Measurements from ENCODE around the gene PRKAG2. TPM values are rescaled to one million over a fixed set of nuclear protein-coding genes. Genes with fewer than 3 reads are reported as not detected.
A peak's percentile ranks its signal among the peaks of the same experiment; 100 is the strongest.

PRKAG2 gene
- total and polyA plus RNA-seq, 9 donors, result 9.3 to 37.7 (median 22.6) TPM

GRCh38 chr7:151871904-151872303, 5.0 kb downstream of the PRKAG2 start:
- H3K4me3 ChIP-seq, result no peak overlapping the region
- peaks cover 27% of the 10 kb centered on the region for H3K4me1 ChIP-seq (ENCODE audit: insufficient read depth)
- intact Hi-C loops (cut with DNase I), result loop anchor here in 2 of 4 donors (10.0 kb wide), 2 partner anchors 87 to 153 kb away; partner anchors contain the start of gene GALNT11 (in 1 of the 2)
- H3K9me3 ChIP-seq, result no peaks in the 10 kb centered on the region
- TF ChIP-seq POLR2A (IDR thresholded peaks at IDR 0.05) (no peak), EP300 (IDR thresholded peaks at IDR 0.05) (no peak)
- TF ChIP-seq, protein P1, sequence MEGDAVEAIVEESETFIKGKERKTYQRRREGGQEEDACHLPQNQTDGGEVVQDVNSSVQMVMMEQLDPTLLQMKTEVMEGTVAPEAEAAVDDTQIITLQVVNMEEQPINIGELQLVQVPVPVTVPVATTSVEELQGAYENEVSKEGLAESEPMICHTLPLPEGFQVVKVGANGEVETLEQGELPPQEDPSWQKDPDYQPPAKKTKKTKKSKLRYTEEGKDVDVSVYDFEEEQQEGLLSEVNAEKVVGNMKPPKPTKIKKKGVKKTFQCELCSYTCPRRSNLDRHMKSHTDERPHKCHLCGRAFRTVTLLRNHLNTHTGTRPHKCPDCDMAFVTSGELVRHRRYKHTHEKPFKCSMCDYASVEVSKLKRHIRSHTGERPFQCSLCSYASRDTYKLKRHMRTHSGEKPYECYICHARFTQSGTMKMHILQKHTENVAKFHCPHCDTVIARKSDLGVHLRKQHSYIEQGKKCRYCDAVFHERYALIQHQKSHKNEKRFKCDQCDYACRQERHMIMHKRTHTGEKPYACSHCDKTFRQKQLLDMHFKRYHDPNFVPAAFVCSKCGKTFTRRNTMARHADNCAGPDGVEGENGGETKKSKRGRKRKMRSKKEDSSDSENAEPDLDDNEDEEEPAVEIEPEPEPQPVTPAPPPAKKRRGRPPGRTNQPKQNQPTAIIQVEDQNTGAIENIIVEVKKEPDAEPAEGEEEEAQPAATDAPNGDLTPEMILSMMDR (IDR thresholded peaks at IDR 0.05), result no peak
- H3K36me3 ChIP-seq, result no peaks in the 10 kb centered on the region
- H3K27ac ChIP-seq, result no peak overlapping the region
- no peaks in the 10 kb centered on the region for H3K27me3 ChIP-seq
- no peak for DNase-seq
- 83 to 89% (median 86%) methylated on average over 7 of the region's 7 CpGs for WGBS, 3 donors

DNA sequence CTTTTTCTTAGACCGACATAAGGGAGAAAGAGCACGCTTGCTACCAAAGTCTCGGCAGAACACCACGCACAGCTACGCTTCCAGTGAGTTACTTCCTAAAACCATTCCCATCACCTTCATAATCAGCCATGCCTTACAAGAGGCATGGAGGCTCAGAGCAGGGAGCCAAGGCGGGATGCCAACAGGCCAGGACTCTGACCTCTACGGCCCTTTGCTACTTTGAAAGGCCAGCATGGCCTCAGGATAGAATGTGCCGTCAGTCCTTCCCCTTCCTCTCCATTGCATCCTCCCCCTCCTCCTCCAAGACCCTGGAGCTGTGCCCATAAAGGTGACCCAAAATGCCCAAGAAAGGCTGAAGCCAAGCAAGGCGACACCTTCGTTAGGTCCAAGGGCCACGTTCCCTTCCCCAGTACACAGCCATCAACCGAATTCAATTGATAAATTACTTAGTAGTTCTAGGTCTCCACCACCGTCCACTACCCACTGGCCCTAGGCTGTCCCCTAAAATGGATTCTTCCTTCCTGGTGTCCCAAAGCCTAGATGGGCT, 5.7 kb downstream of the PRKAG2 start:
- intact Hi-C loops (cut with DNase I), result loop anchor here in 2 of 4 donors (10.0 kb wide), 2 partner anchors 86 to 154 kb away; partner anchors contain the start of gene GALNT11 (in 1 of the 2)
- Histone ChIP-seq H3K36me3 (no peaks in the 10 kb centered on the region), H3K27me3 (no peaks in the 10 kb centered on the region), H3K9me3 (no peaks in the 10 kb centered on the region), H3K27ac (peak overlapping the region in 1 of 2 donors; percentile 6), H3K4me1 (ENCODE audit: insufficient read depth) (peaks cover 27% of the 10 kb centered on the region), H3K4me3 (no peak overlapping the region)
- DNase-seq, result no peak
- WGBS, 3 donors, result 95 to 98% (median 95%) methylated on average over 13 of the region's 13 CpGs
- TF ChIP-seq, protein P1 (IDR thresholded peaks at IDR 0.05), result no peak
- no peak for TF ChIP-seq POLR2A (IDR thresholded peaks at IDR 0.05)
- no peak for TF ChIP-seq EP300 (IDR thresholded peaks at IDR 0.05)

- TF ChIP-seq EP300 (IDR thresholded peaks at IDR 0.05) (no peak), POLR2A (IDR thresholded peaks at IDR 0.05) (no peak)
- TF ChIP-seq, protein P1 (IDR thresholded peaks at IDR 0.05), result no peak
- Histone ChIP-seq H3K4me1 (ENCODE audit: insufficient read depth) (peaks cover 27% of the 10 kb centered on the region), H3K27ac (peak overlapping the region; percentile 13 to 76), H3K27me3 (no peaks in the 10 kb centered on the region), H3K36me3 (no peaks in the 10 kb centered on the region), H3K9me3 (no peaks in the 10 kb centered on the region), H3K4me3 (no peak overlapping the region)
- 75 to 88% (median 81%) methylated on average over 24 of the region's 24 CpGs for WGBS, 3 donors
- no peak for DNase-seq
- intact Hi-C loops (cut with DNase I), result loop anchor here in 3 of 4 donors (5.0 to 10.0 kb wide), 3 partner anchors 85 to 155 kb away; partner anchors contain the start of gene GALNT11 (in 1 of the 3)
These were observed 6.7 kb downstream of the PRKAG2 start for GRCh38 chr7:151869968-151870918.

DNA sequence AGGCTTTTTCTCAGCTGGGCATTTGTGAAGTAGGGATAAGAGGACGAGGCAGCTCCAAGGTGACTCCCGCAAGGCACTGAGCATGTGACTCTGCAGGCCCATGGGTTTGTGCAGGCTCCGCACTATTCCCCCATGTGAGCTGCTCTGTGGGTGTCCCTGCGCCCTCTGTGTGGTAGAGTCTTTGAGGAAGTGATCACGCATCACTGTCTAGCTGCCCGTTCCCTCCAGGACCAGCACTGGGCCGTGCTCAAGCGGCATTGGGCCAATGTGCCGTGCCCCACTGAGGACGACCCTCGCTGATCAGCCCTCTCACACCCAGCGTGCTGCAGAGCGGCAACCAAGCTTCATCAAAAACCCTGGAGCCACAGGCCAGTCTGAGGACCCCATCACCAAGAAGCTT, 7.5 kb downstream of the PRKAG2 start:
- Histone ChIP-seq H3K36me3 (no peaks in the 10 kb centered on the region), H3K27me3 (no peaks in the 10 kb centered on the region), H3K9me3 (no peaks in the 10 kb centered on the region), H3K27ac (peak overlapping the region; percentile 32 to 76), H3K4me3 (no peak overlapping the region), H3K4me1 (ENCODE audit: insufficient read depth) (peaks cover 27% of the 10 kb centered on the region)
- peak in 1 of 5 donors; percentile 25 for DNase-seq
- TF ChIP-seq POLR2A (IDR thresholded peaks at IDR 0.05), result no peak
- TF ChIP-seq EP300 (IDR thresholded peaks at IDR 0.05), result no peak
- TF ChIP-seq, protein P1 (IDR thresholded peaks at IDR 0.05), result no peak
- 73 to 86% (median 76%) methylated on average over 13 of the region's 13 CpGs for WGBS, 3 donors
- intact Hi-C loops (cut with DNase I), result loop anchor here in 1 of 4 donors (5.0 kb wide), 1 partner anchor 87 kb away; no protein-coding TSS in a partner anchor
